Measurements from ENCODE around the gene TAF1C.

GRCh38 chr16:84161037-84161436, 25.8 kb downstream of the TAF1C start:
- TF ChIP-seq ZBTB17 (tag by site-specific recombination; IDR thresholded peaks at IDR 0.05) (no peak), CTCF (tag by site-specific recombination; IDR thresholded peaks at IDR 0.05) (no peak), ATF2 (tag by site-specific recombination; IDR thresholded peaks at IDR 0.05; ENCODE audit: low read depth) (no peak), ZNF629 (tag by site-specific recombination; IDR thresholded peaks at IDR 0.05) (no peak), ZBTB11 (tag by site-specific recombination; conservative IDR thresholded peaks at IDR 0.05; ENCODE audit: low read depth) (no peak), ZNF670 (tag by site-specific recombination; IDR thresholded peaks at IDR 0.05; ENCODE audit: low read depth) (no peak)
